H1 (cell line): Measurements from ENCODE around the gene RIPPLY2. TPM values are rescaled to one million over a fixed set of nuclear protein-coding genes. Genes with fewer than 3 reads are reported as not detected.

Experiments
- CBX5 ChIP-seq: fragments of 300-800, 300-1000 bp; sonication (generic); IDR thresholded peaks from 2 replicates; pipeline ENCODE4 v1.7.1; 2016; ENCODE audit warnings: antibody characterized with exemption, low read length, low read depth
- E2F6 ChIP-seq: IDR thresholded peaks from 2 replicates; pipeline ENCODE4 v1.6.1; 2012; ENCODE audit warnings: inconsistent platforms
- FOSL1 ChIP-seq: IDR thresholded peaks from 2 replicates; pipeline ENCODE4 v1.6.1; 2011; ENCODE audit warnings: mild to moderate bottlenecking, low read depth, low read length, moderate library complexity; ENCODE audit not compliant: insufficient read depth
- MAX ChIP-seq: IDR thresholded peaks from 2 replicates; pipeline ENCODE4 v1.6.1; 2012; ENCODE audit warnings: inconsistent platforms
- NRF1 ChIP-seq: IDR thresholded peaks from 2 replicates; pipeline ENCODE4 v1.6.1; 2011; ENCODE audit warnings: mild to moderate bottlenecking, low read depth, low read length, improper control_type of control experiment
- SP4 ChIP-seq: IDR thresholded peaks from 2 replicates; pipeline ENCODE4 v1.6.1; 2012; ENCODE audit warnings: low read length, inconsistent platforms
- TAF7 ChIP-seq: optimal IDR thresholded peaks from 2 replicates; pipeline ENCODE3; 2011; ENCODE audit warnings: low read depth, mild to moderate bottlenecking, inconsistent platforms, low read length, moderate library complexity, borderline replicate concordance
- polyA plus RNA-seq, 7 experiments: library from polyadenylated mRNA; depleted of rRNA in 3 of 7; stranded (reverse) in 5 of 7; unstranded in 2 of 7; fragments of >200 nt in 5 of 7; fragments of 200-250 nt in 2 of 7; gene quantifications; 1 replicate in 5 of 7; 2 replicates in 1 of 7; 4 replicates in 1 of 7; pipeline versions ENCODE4 v1.2.1 to v1.2.3, GENCODE V29; 2011 to 2013; ENCODE audit warnings: missing spikeins in 2 of 7, mixed read lengths in 2 of 7
- total RNA-seq: library from RNA; stranded (reverse); fragmentation: NEBNext Ultra II Directional; extraction: Animal tissue kit (Norgen Biotek cat#: 25700); gene quantifications from 2 replicates; pipeline ENCODE4 v1.2.1, GENCODE V29; 2021

The RIPPLY2 gene
- total and polyA plus RNA-seq, 2 of the 8 experiments (the other 6 are each of a cell fraction or from before 2014, with no cell fraction given) = 0.74 to 1.5 TPM

- TF ChIP-seq CBX5 (no peak), E2F6 (no peak), SP4 (no peak), TAF7 (no peak), MAX (no peak), FOSL1 (no peak), NRF1 (no peak)
Measured at GRCh38 chr6:83849127-83849526, 4.0 kb upstream of the RIPPLY2 start (continued).
